Central memory CD4-positive, alpha-beta T cell (primary cell): ENCODE measurements around the gene SLC17A2.

Source experiments
- DNase-seq: peaks from one replicate; pipeline ENCODE4 v3.0.0; 2022

The SLC17A2 gene

GRCh38 chr6:25882051-25882496 lies 48.4 kb downstream of the SLC17A2 start:
- DNase-seq = peak; percentile 61

- no peak for DNase-seq
Observed at GRCh38 chr6:25880601-25881000, 49.9 kb downstream of the SLC17A2 start.

- no peak for DNase-seq
Observed at GRCh38 chr6:25878721-25879322, 51.7 kb downstream of the SLC17A2 start.

GRCh38 chr6:25875926-25876602 lies 54.4 kb downstream of the SLC17A2 start:
- DNase-seq = no peak

GRCh38 chr6:25875563-25875905 lies 55.0 kb downstream of the SLC17A2 start:
- DNase-seq = no peak

- DNase-seq = peak; percentile 5
Observed at GRCh38 chr6:25874822-25875562, 55.5 kb downstream of the SLC17A2 start.

- no peak for DNase-seq
Observed at GRCh38 chr6:25874118-25874517, 56.4 kb downstream of the SLC17A2 start, which contains the start of gene SLC17A3. Gene SLC17A3, minus strand, starts transcription at chr6:25874243. Its CDS starts 5,856 bp downstream, at chr6:25868387.

GRCh38 chr6:25872814-25873213 lies 57.7 kb downstream of the SLC17A2 start:
- DNase-seq = peak; percentile 74

- DNase-seq = no peak
Observed at GRCh38 chr6:25869840-25870239, 60.7 kb downstream of the SLC17A2 start.

GRCh38 chr6:25868436-25869183 lies 61.9 kb downstream of the SLC17A2 start:
- DNase-seq = no peak

- DNase-seq = peak; percentile 83
Observed at GRCh38 chr6:25866011-25866410, 64.5 kb downstream of the SLC17A2 start.

- DNase-seq = no peak
Observed at GRCh38 chr6:25863360-25863759, 67.1 kb downstream of the SLC17A2 start.
